ENCODE measurements around the gene SLAMF9.

GRCh38 chr1:159942632-159943277 lies 11.3 kb downstream of the SLAMF9 start:
- TF ChIP-seq EZH2 (IDR thresholded peaks at IDR 0.05; ENCODE audit: borderline replicate concordance, low read length) = no peak
- no peak for TF ChIP-seq CTCF (conservative IDR thresholded peaks at IDR 0.05 in 1 of 2, IDR thresholded peaks at IDR 0.05 in 1 of 2; ENCODE audit: extremely low read depth in 1 of 2, insufficient read depth in 1 of 2, low read depth in 1 of 2, low read length in 2 of 2)

Measured in mammary epithelial cell (primary cell).